Tracheal epithelial cell (primary cell): ENCODE measurements around the gene HSF4. TPM values are rescaled to one million over a fixed set of nuclear protein-coding genes. Genes with fewer than 3 reads are reported as not detected.

Experiments
- total RNA-seq: library from RNA; depleted of rRNA; stranded (reverse); fragments of >200 nt; gene quantifications from 2 replicates; pipeline ENCODE4 v1.2.1, GENCODE V29; 2014

Gene HSF4
- 3.1 and 6.2 TPM in 2 replicates for total RNA-seq

GRCh38 chr16:67164599-67165061, at the start of gene HSF4:
HSF4 (plus strand) TSS chr16:67164745; CDS start chr16:67164812, 67 bp downstream.

GRCh38 chr16:67150833-67151396, 13.6 kb upstream of the HSF4 start, which contains the start of gene B3GNT9:
B3GNT9 (minus strand) TSS chr16:67150998; CDS start chr16:67150485, 513 bp downstream.

GRCh38 chr16:67170168-67170948, 5.8 kb downstream of the HSF4 start, which contains the start of gene NOL3:
NOL3 (plus strand) TSS chr16:67170538.

GRCh38 chr16:67183627-67184452, 19.3 kb downstream of the HSF4 start, which contains the start of gene MATCAP1:
MATCAP1 (minus strand) TSS chr16:67183963; CDS start chr16:67180610, 3,353 bp downstream.

GRCh38 chr16:67190041-67190440, 25.5 kb downstream of the HSF4 start, which contains the start of gene EXOC3L1:
EXOC3L1 (minus strand) TSS chr16:67190136; CDS start chr16:67189676, 460 bp downstream.

GRCh38 chr16:67191995-67192681, 27.6 kb downstream of the HSF4 start, which contains the start of gene E2F4:
E2F4 (plus strand) TSS chr16:67192155; CDS start chr16:67192228, 73 bp downstream.

GRCh38 chr16:67199011-67199807, 34.7 kb downstream of the HSF4 start, which contains the start of gene ELMO3:
ELMO3 (plus strand) TSS chr16:67199131; CDS start chr16:67199327, 196 bp downstream.

Other genes starting within 250 kb of the HSF4 start
- gene CDH16, start 245.9 kb upstream of the HSF4 start, total RNA-seq: 2.1 and 4.3 TPM in 2 replicates
- gene RRAD, start 239.2 kb upstream of the HSF4 start, total RNA-seq: 62.4 and 118 TPM in 2 replicates
- 189 and 217 TPM in 2 replicates for gene CIAO2B, start 230.3 kb upstream of the HSF4 start, total RNA-seq
- gene CES2, start 229.2 kb upstream of the HSF4 start, total RNA-seq: 40.0 and 189 TPM in 2 replicates
- gene CES3, start 203.5 kb upstream of the HSF4 start, total RNA-seq: 2.7 and 5.3 TPM in 2 replicates
- 1.3 and 2.2 TPM in 2 replicates for gene CES4A, start 176.2 kb upstream of the HSF4 start, total RNA-seq
- gene CBFB, start 135.6 kb upstream of the HSF4 start, total RNA-seq: 95.7 and 123 TPM in 2 replicates
- gene PHAF1, start 54.8 kb upstream of the HSF4 start, total RNA-seq: 12.1 and 12.5 TPM in 2 replicates
- 8.9 and 15.8 TPM in 2 replicates for gene B3GNT9, start 13.7 kb upstream of the HSF4 start, total RNA-seq
- 35.4 and 48.2 TPM in 2 replicates for gene TRADD, start 4.8 kb upstream of the HSF4 start, total RNA-seq
- gene FBXL8, start 4.8 kb upstream of the HSF4 start, total RNA-seq: 8.0 and 8.3 TPM in 2 replicates
- 30.1 and 32.4 TPM in 2 replicates for gene NOL3, start 5.8 kb downstream of the HSF4 start, total RNA-seq
- 3.6 and 3.8 TPM in 2 replicates for gene MATCAP1, start 19.2 kb downstream of the HSF4 start, total RNA-seq
- gene EXOC3L1, start 25.4 kb downstream of the HSF4 start, total RNA-seq: not detected in 2 replicates
- 51.2 and 72.3 TPM in 2 replicates for gene E2F4, start 27.4 kb downstream of the HSF4 start, total RNA-seq
- 43.7 and 49.2 TPM in 2 replicates for gene ELMO3, start 34.4 kb downstream of the HSF4 start, total RNA-seq
- gene TMEM208, start 62.4 kb downstream of the HSF4 start, total RNA-seq: 30.4 and 45.8 TPM in 2 replicates
- 4.0 and 4.3 TPM in 2 replicates for gene FHOD1, start 82.7 kb downstream of the HSF4 start, total RNA-seq
- 0.21 and 0.72 TPM in 2 replicates for gene SLC9A5, start 84.2 kb downstream of the HSF4 start, total RNA-seq
- gene PLEKHG4, start 114.8 kb downstream of the HSF4 start, total RNA-seq: 16.1 and 21.1 TPM in 2 replicates
- gene KCTD19, start 162.0 kb downstream of the HSF4 start, total RNA-seq: not detected in 2 replicates
- not detected in 2 replicates for gene LRRC36, start 162.1 kb downstream of the HSF4 start, total RNA-seq
- gene TPPP3, start 228.8 kb downstream of the HSF4 start, total RNA-seq: 0.24 and 0.43 TPM in 2 replicates